PC-3 (cell line): ENCODE results near the gene FAM168A.

ENCODE experiments used
- EZH2 ChIP-seq: fragments of 300-600 bp; sonication (generic); IDR thresholded peaks from one replicate; pipeline ENCODE4 v1.6.1; 2017; ENCODE audit warnings: antibody characterized with exemption, mild to moderate bottlenecking, low read length; ENCODE audit not compliant: unreplicated experiment
- EZH2phosphoT487 ChIP-seq: fragments of 300-600 bp; sonication (generic); IDR thresholded peaks from 2 replicates; pipeline ENCODE4 v1.6.1; 2018; ENCODE audit warnings: mild to moderate bottlenecking, antibody characterized with exemption, low read length, borderline replicate concordance
- TF ChIP-seq, protein P1 (sequence below): fragments of 300-600 bp; sonication (generic); conservative IDR thresholded peaks from 2 replicates; pipeline ENCODE4 v1.5.1; 2017; ENCODE audit warnings: antibody characterized with exemption, low read depth, mild to moderate bottlenecking, low read length

DNA sequence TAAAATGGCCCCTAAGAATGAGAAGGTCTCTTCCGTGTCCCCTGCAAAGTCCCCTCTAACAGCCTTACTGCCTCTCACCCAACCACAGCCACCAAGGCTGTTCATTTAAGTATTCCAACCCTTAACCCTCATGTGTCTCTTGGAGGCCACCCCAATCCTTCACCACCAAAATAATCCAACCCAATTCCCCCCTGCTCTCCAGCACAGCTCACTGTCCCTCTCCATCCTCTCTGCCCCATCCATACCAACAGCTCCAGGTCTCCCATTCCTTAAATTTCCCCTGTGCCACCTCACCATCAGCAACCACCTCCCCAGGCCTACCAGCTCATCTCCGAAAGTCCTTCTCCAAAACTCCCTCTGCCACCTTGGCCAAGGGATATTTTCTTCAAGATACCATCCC, 1.4 kb downstream of the FAM168A start:
- TF ChIP-seq, protein P1, sequence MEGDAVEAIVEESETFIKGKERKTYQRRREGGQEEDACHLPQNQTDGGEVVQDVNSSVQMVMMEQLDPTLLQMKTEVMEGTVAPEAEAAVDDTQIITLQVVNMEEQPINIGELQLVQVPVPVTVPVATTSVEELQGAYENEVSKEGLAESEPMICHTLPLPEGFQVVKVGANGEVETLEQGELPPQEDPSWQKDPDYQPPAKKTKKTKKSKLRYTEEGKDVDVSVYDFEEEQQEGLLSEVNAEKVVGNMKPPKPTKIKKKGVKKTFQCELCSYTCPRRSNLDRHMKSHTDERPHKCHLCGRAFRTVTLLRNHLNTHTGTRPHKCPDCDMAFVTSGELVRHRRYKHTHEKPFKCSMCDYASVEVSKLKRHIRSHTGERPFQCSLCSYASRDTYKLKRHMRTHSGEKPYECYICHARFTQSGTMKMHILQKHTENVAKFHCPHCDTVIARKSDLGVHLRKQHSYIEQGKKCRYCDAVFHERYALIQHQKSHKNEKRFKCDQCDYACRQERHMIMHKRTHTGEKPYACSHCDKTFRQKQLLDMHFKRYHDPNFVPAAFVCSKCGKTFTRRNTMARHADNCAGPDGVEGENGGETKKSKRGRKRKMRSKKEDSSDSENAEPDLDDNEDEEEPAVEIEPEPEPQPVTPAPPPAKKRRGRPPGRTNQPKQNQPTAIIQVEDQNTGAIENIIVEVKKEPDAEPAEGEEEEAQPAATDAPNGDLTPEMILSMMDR: no peak
- TF ChIP-seq EZH2 (no peak), EZH2phosphoT487 (no peak)
